Measurements from ENCODE around the gene NCOA4.
"Not testable (repeated sequence)": the region's sequence is repeated elsewhere in the genome, so short reads cannot be mapped to it uniquely, and the experiment has no call there.

NCOA4 gene

GRCh38 chr10:46019569-46020343, 10.7 kb downstream of the NCOA4 start:
- DNase-seq (ENCODE audit: low spot score) = no peak

DNA sequence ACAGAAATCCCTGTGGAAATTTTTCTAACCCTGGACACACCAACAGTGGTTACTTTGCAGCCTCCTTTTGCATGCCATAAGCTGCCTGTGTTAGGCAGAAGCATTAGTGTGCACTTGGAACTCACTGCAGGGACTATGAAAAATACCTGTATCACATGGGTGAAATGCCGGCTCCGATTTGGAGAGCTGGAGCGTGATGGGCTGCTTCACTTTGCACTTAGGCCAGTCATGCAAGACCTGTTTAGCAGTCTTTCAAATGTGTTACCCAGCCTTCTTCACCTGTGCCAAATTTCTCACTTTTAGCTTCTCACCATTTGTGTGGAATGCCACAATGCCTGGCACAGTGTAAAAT, 11.3 kb downstream of the NCOA4 start:
- no peak for DNase-seq (ENCODE audit: low spot score)

- no peak for DNase-seq (ENCODE audit: low spot score)
These were observed 11.8 kb downstream of the NCOA4 start for GRCh38 chr10:46018453-46019176.

DNA sequence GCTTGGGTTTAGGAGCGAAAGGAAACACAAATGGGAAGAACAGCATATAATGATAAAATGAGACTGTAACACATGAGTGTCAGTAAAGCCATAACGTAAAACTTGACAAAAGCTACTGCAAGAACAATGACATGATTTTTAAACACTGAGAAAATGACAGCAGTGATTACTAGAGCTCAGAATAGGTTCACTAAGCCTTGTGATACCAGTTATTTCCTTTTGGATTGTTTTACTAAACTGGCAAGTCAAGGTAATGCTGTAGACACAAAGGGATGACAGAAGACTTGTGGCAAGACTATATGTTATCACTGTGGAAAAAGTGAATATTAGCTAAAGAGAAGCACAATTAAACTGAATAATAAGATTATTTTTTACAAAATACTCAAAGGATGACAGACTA, 12.7 kb downstream of the NCOA4 start:
- no peak for DNase-seq (ENCODE audit: low spot score)

DNA sequence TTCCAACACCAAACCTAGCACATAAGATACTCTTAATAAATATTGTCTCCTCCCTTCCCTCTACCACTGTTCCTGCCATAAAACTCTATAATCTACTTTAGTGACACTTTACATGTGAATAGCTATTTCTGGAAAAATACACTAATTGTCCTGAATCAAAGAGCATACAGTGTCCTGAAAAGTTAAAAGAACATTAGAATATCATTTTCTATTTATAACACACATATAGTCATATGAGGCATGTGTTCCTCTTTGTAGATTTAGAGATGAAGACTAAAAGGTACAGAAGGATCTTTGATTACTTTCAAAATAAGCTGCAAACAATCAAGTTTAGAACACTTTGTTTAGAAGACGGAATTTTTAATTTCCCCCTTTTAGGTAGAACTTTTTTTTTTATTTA, 13.6 kb downstream of the NCOA4 start:
- no peak for DNase-seq (ENCODE audit: low spot score)

DNA sequence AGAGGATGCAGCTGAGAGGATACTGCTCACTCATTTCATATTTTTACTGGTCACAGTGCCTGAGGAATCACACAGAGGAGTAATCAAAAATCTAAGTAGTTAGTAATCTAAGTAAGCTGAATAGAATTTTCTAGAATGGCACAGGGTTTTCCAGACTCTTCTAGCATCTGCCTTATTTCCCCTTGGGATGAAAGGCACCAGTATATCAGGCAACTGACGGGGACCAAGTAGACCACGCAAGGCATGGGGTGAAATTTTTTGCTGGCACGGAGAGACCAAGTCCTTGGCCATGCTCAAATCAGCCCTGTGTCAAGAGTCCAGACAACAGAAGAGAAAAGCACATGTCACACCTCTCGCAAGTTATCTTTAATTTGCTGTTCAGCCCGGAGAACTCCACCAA, 14.2 kb downstream of the NCOA4 start:
- no peak for DNase-seq (ENCODE audit: low spot score)

GRCh38 chr10:46014683-46015405, 15.6 kb downstream of the NCOA4 start:
- no peak for DNase-seq (ENCODE audit: low spot score)

DNA sequence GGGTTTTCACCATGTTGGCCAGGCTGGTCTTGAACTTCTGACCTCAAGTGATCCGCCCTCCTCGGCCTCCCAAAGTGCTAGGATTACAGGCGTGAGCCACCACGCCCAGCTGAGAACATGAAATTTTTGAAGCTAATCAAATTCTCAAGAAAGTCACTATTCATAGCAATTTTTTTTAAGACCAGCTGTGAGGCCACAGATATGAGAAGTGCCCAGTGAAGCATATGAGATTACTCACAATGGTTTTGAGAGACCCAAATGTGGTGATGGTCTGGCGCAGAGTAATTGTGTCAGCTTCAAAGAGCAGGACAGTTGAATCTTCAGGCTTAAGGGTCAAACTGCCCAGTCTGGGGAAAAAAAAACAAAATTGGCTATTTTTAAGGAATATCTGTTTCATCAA, 16.2 kb downstream of the NCOA4 start:
- no peak for DNase-seq (ENCODE audit: low spot score)

DNA sequence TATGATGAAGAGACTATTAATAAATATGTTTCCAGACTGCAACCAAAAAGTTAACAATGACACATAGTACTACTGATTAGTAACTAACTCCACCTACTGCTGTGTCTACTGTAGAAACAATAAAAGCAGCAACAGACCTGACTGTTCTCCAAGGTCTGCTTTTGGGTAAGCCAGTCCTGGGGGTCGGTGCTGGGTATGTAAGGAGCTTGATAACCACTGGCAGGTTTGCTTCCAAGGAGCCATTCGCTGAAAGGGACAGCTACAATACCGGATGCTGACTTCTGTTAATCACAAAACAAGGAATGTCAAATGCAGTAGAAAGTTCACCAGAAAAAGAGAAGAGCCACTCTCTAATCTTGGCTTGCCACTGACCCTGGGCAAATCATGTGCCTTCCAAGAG, 17.7 kb downstream of the NCOA4 start:
- DNase-seq (ENCODE audit: low spot score) = no peak

GRCh38 chr10:46006219-46006618, 24.2 kb downstream of the NCOA4 start:
- no peak for DNase-seq (ENCODE audit: low spot score)

DNA sequence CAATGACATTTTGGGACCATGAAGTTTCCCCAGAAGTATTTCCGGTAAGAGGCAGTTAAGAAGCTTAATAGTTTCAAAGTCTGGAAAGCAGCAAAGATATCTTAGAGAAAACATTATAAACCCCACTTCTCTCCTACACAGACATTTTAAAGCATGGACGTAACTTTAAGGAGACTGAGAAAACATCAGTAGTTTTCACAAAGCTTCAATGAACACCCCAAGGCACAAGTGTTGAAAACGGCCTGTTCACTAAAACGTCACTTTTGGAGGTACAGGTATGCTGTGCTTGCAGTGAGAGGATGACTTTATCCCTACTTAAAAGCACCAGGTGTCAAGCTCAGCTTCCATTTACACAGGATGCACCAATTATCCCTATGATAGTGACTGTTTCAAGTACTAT, 25.0 kb downstream of the NCOA4 start:
- DNase-seq (ENCODE audit: low spot score) = no peak

GRCh38 chr10:46004963-46005362, 25.5 kb downstream of the NCOA4 start:
- no peak for DNase-seq (ENCODE audit: low spot score)

GRCh38 chr10:46002916-46003693, 27.3 kb downstream of the NCOA4 start:
- DNase-seq (ENCODE audit: low spot score) = no peak

DNA sequence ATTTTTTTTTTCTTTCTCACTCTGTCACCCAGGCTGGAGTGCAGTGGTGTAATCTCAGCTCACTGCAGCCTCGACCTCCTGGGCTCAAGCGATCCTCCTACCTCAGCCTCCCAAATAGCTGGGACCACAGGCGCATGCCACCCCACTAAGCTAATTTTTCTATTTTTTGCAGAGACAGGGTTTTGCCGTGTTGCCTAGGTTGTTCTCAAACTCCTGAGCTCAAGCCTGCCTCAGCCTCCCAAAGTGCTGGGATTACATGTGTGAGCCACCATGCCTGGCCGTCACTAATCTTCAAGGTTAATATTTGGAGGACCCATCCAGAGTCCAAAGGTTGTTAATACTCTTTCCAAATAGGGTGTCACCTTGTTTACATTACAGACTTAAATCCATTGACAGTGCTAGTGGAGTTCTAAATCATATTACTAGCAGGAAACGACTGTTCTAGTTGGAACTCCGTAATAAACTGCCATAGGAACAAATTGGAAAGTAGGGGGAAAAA, 28.2 kb downstream of the NCOA4 start:
- not testable (repeated sequence) for DNase-seq (ENCODE audit: low spot score)

GRCh38 chr10:46001187-46001756, 29.2 kb downstream of the NCOA4 start:
- no peak for DNase-seq (ENCODE audit: low spot score)

DNA sequence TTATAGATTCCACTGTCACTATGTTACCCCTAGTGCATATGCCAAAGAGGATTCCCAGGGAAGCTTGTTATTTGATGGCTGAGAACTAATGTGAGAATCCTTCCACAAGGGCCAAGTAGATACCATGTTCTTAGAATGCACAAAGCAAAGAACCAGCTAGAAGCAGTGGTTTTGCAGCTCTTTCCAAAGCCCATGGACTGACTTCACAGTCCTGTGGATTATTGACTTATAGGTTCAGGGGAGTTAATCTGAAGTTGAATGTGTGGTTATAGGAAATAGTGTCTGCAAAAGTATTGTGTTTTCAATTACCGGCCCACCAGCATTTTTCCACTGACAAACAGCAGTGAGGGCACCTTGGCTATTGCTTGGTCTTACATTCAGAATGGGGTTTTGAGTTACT, 29.9 kb downstream of the NCOA4 start:
- DNase-seq (ENCODE audit: low spot score) = no peak

- not testable (repeated sequence) for DNase-seq (ENCODE audit: low spot score)
These were observed 30.5 kb downstream of the NCOA4 start for GRCh38 chr10:45999955-46000354.

DNA sequence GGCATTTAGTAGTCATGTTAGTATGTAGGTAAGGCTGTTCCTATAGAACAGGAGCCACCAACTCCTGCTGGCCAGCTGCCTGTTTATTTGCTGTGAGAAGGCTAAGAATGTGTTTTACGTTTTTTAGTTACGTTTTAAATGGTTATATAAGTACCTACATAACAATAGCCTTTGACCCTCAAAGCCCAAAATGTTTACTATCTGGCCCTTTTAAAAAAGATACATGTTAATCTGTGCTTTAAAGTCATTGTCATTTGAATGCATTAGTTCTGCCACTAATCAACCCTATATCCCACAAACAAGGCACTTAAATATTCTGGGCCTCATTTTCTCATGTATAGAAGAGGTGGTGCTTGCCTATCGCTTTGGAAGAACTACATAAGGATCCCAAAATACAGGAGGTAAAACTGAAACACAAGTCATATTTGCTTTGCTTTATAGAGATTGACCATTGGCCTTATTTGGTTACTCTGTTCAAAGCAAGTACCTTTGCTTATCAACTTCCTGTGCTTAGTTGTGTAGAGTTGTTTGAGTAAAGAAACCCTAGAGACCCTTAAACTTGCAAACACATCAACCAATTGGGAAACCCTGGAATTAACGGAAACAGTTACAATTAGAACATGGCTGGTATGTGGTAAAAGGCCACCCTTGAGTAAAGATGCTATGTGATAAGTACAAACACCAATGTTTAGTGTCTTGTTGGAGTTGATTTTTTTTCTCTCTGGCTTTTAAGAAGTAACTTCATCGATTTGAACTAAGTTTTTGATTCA, 32.2 kb downstream of the NCOA4 start:
- DNase-seq (ENCODE audit: low spot score) = no peak

GRCh38 chr10:45997557-45997956, 32.9 kb downstream of the NCOA4 start:
- no peak for DNase-seq (ENCODE audit: low spot score)

- not testable (repeated sequence) for DNase-seq (ENCODE audit: low spot score)
These were observed 44.8 kb downstream of the NCOA4 start for GRCh38 chr10:45985590-45985989.

DNA sequence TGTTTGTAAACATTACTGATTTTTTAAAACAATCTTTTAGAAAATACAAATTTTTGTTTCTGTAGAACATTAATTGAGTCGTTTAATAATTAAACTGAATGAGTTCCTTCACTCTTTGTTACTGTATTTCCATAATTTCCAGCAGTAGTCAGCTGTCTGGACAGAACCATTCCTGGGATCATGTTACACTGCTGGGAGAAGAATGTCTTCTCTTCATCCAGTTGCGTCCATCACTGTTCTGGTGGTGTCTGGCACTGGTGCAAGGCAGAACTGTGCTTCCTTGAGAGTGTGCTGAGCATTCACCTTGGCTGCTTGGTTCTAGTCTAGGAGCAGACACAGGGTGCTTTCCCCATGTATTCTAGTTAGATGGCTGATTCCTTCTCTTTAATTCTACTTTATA, 46.0 kb downstream of the NCOA4 start:
- DNase-seq (ENCODE audit: low spot score) = not testable (repeated sequence)
